OCI-LY1 (cell line): ENCODE results near the gene POLR3A.

Experiments
- H2AFZ ChIP-seq: fragments of 200-600 bp; sonication (generic), shearing (Covaris generic); 2 replicates; pipeline ENCODE4 v1.6.0; 2014; ENCODE audit warnings: antibody characterized with exemption, mild to moderate bottlenecking, low read length
- H3F3A ChIP-seq: fragments of 200-600 bp; sonication (generic), shearing (Covaris generic); 2 replicates; pipeline ENCODE4 v1.6.0; 2014; ENCODE audit warnings: mild to moderate bottlenecking, antibody characterized with exemption, low read length, moderate library complexity; ENCODE audit not compliant: insufficient read depth
- H3K27ac ChIP-seq: fragments of 200-600 bp; sonication (generic); 2 replicates; pipeline ENCODE4 v1.5.1; 2014; ENCODE audit warnings: low read length, mixed run types, mild to moderate bottlenecking, low read depth; ENCODE audit not compliant: poor library complexity, severe bottlenecking
- H3K27me3 ChIP-seq: fragments of 200-600 bp; sonication (generic); 2 replicates; pipeline ENCODE4 v1.6.0; 2014; ENCODE audit warnings: antibody characterized with exemption, mild to moderate bottlenecking, low read length, moderate library complexity; ENCODE audit not compliant: insufficient read depth
- H3K36me3 ChIP-seq: fragments of 200-600 bp; sonication (generic); 2 replicates; pipeline ENCODE4 v1.6.1; 2014; ENCODE audit warnings: mild to moderate bottlenecking, antibody characterized with exemption, low read length, moderate library complexity, mixed read lengths; ENCODE audit not compliant: insufficient read depth
- H3K4me1 ChIP-seq: fragments of 200-600 bp; sonication (generic); 2 replicates; pipeline ENCODE4 v1.5.1; 2014; ENCODE audit warnings: mild to moderate bottlenecking, low read length, moderate library complexity; ENCODE audit not compliant: insufficient read depth, severe bottlenecking
- H3K4me2 ChIP-seq: fragments of 200-600 bp; sonication (generic), shearing (Covaris generic); 2 replicates; pipeline ENCODE4 v1.6.1; 2014; ENCODE audit warnings: low read length
- H3K4me3 ChIP-seq: fragments of 200-600 bp; sonication (generic); 2 replicates; pipeline ENCODE4 v1.5.1; 2014; ENCODE audit warnings: low read length, low read depth, mild to moderate bottlenecking, mixed read lengths; ENCODE audit not compliant: poor library complexity, severe bottlenecking
- H3K79me2 ChIP-seq: fragments of 200-600 bp; shearing (Covaris generic); 2 replicates; pipeline ENCODE4 v1.6.1; 2016; ENCODE audit warnings: mixed run types, low read length, mixed read lengths; ENCODE audit not compliant: insufficient read depth
- H3K9ac ChIP-seq: fragments of 200-600 bp; sonication (generic), shearing (Covaris generic); 2 replicates; pipeline ENCODE4 v1.6.1; 2014; ENCODE audit warnings: mild to moderate bottlenecking, low read length, mixed read lengths
- H3K9me2 ChIP-seq: fragments of 200-600 bp; sonication (generic), shearing (Covaris generic); 2 replicates; pipeline ENCODE4 v1.6.1; 2014; ENCODE audit warnings: low read depth, mild to moderate bottlenecking, low read length, mixed read lengths
- H3K9me3 ChIP-seq: fragments of 200-600 bp; shearing (Covaris generic); 2 replicates; pipeline ENCODE4 v1.6.1; 2014; ENCODE audit warnings: low read length, mixed read lengths
- H4K20me1 ChIP-seq: fragments of 200-600 bp; sonication (generic), shearing (Covaris generic); 2 replicates; pipeline ENCODE4 v1.6.0; 2016; ENCODE audit warnings: mild to moderate bottlenecking, low read length; ENCODE audit not compliant: insufficient read depth
- EZH2 ChIP-seq: fragments of 200-600 bp; sonication (generic), shearing (Covaris generic); IDR thresholded peaks from 2 replicates; pipeline ENCODE4 v1.8.0; 2017; ENCODE audit warnings: borderline replicate concordance, mixed run types, mild to moderate bottlenecking, antibody characterized with exemption, low read length, moderate library complexity, mixed read lengths
- TF ChIP-seq, protein P1 (sequence below): fragments of 200-600 bp; sonication (generic), shearing (Covaris generic); IDR thresholded peaks from 2 replicates; pipeline ENCODE4 v1.5.1; 2017; ENCODE audit warnings: mild to moderate bottlenecking, antibody characterized with exemption, low read length, moderate library complexity, mixed read lengths

Gene POLR3A

DNA sequence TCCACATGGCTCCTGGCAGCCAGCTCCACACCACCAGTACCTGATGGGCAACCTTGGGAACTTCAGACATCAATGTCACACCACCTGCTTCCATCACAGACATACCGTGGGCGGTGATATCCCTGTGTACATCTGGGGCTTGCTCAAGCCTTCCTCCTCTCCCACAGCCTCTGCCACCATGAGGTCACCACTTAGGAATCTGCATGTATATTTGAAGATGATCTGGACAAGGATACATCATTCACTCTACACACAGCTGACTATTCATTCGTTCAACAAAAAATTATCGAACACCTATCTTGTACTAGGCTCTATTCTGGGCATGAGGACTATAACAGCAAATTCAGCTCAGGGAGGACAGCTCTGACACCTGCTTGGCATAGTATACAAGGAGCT is 109.6 kb downstream of the POLR3A start:
- no peak overlapping the region for H2AFZ ChIP-seq
- no peak overlapping the region for H3K4me3 ChIP-seq
- no peaks in the 10 kb centered on the region for H3K79me2 ChIP-seq
- H3K4me2 ChIP-seq, result no peak overlapping the region
- H3K4me1 ChIP-seq, result no peaks in the 10 kb centered on the region
- no peak overlapping the region for H3K9ac ChIP-seq
- H4K20me1 ChIP-seq, result no peaks in the 10 kb centered on the region
- no peak overlapping the region for H3K27ac ChIP-seq
- TF ChIP-seq, protein P1, sequence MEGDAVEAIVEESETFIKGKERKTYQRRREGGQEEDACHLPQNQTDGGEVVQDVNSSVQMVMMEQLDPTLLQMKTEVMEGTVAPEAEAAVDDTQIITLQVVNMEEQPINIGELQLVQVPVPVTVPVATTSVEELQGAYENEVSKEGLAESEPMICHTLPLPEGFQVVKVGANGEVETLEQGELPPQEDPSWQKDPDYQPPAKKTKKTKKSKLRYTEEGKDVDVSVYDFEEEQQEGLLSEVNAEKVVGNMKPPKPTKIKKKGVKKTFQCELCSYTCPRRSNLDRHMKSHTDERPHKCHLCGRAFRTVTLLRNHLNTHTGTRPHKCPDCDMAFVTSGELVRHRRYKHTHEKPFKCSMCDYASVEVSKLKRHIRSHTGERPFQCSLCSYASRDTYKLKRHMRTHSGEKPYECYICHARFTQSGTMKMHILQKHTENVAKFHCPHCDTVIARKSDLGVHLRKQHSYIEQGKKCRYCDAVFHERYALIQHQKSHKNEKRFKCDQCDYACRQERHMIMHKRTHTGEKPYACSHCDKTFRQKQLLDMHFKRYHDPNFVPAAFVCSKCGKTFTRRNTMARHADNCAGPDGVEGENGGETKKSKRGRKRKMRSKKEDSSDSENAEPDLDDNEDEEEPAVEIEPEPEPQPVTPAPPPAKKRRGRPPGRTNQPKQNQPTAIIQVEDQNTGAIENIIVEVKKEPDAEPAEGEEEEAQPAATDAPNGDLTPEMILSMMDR, result no peak
- no peak for TF ChIP-seq EZH2
- H3K9me3 ChIP-seq, result no peaks in the 10 kb centered on the region
- no peaks in the 10 kb centered on the region for H3F3A ChIP-seq
- H3K9me2 ChIP-seq, result no peaks in the 10 kb centered on the region
- no peaks in the 10 kb centered on the region for H3K36me3 ChIP-seq
- H3K27me3 ChIP-seq, result 0 out of 2 replicates have a peak, but pooled peaks cover 3% of the 10 kb centered on the region
